C4-2B (cell line): ENCODE results near the gene MMS22L.

Experiments used
- CTCF ChIP-seq: fragments of 450-650 bp; conservative IDR thresholded peaks from 2 replicates; pipeline ENCODE4 v1.5.1; 2017; ENCODE audit warnings: mild to moderate bottlenecking
- ZFX ChIP-seq: fragments of 450-650 bp; IDR thresholded peaks from 2 replicates; pipeline ENCODE4 v1.6.1; 2017

DNA sequence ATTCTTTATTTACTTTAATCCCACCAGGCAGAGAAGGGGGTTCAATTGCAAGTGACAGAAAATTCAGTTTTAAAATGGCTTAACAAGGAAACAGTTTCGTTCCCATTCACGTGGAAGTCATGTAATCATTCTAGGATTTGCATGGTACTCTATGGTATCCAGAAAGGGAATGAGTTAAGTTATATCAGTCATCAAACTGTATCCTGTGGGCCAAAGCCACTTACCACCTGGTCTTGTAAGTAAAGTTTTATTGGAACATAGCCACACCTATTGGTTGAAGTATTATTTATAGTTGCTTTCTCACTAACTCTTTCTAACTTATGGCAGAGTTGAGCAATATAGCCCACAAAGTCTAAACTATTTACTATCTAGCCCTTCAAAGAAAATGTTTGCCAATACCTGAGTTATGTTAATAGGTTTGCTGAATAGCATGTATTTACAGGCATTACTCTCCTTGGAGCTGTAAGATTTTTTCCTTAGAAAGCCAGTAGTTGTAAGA lies 10.2 kb upstream of the MMS22L start:
- TF ChIP-seq CTCF = no peak
- TF ChIP-seq ZFX = no peak
